Measurements from ENCODE around the gene NHLRC1.
A peak's percentile ranks its signal among the peaks of the same experiment; 100 is the strongest.
"Not testable (repeated sequence)": the region's sequence is repeated elsewhere in the genome, so short reads cannot be mapped to it uniquely, and the experiment has no call there.

The NHLRC1 gene

GRCh38 chr6:18122128-18123093 is at the start of gene NHLRC1:
NHLRC1 (minus strand) TSS chr6:18122677; CDS start chr6:18122606, 71 bp downstream.
- peak; percentile 54 for DNase-seq (ENCODE audit: low read depth, low spot score)

- DNase-seq (ENCODE audit: low read depth, low spot score), result no peak
Observed at GRCh38 chr6:18171871-18172270, 49.4 kb upstream of the NHLRC1 start.

GRCh38 chr6:18168264-18168663 is 45.8 kb upstream of the NHLRC1 start:
- no peak for DNase-seq (ENCODE audit: low read depth, low spot score)

GRCh38 chr6:18166312-18167036 is 44.0 kb upstream of the NHLRC1 start:
- DNase-seq (ENCODE audit: low read depth, low spot score), result no peak

GRCh38 chr6:18165751-18166150 is 43.3 kb upstream of the NHLRC1 start:
- no peak for DNase-seq (ENCODE audit: low read depth, low spot score)

GRCh38 chr6:18162401-18162800 is 39.9 kb upstream of the NHLRC1 start:
- DNase-seq (ENCODE audit: low read depth, low spot score), result no peak

GRCh38 chr6:18161431-18161830 is 39.0 kb upstream of the NHLRC1 start:
- DNase-seq (ENCODE audit: low read depth, low spot score), result no peak

GRCh38 chr6:18160911-18161310 is 38.4 kb upstream of the NHLRC1 start:
- DNase-seq (ENCODE audit: low read depth, low spot score), result no peak

- no peak for DNase-seq (ENCODE audit: low read depth, low spot score)
Observed at GRCh38 chr6:18155864-18156421, 33.5 kb upstream of the NHLRC1 start.

GRCh38 chr6:18155150-18155863 is 32.8 kb upstream of the NHLRC1 start, which contains the start of gene KDM1B:
KDM1B (plus strand) TSS chr6:18155422; CDS start chr6:18159896, 4,474 bp downstream.
- DNase-seq (ENCODE audit: low read depth, low spot score), result peak; percentile 91

- DNase-seq (ENCODE audit: low read depth, low spot score), result no peak
Observed at GRCh38 chr6:18154507-18155149, 32.2 kb upstream of the NHLRC1 start, which contains the start of gene TPMT. TPMT (minus strand) TSS chr6:18155077; CDS start chr6:18149127, 5,950 bp downstream.

GRCh38 chr6:18153311-18153703 is 30.8 kb upstream of the NHLRC1 start:
- DNase-seq (ENCODE audit: low read depth, low spot score), result no peak

- no peak for DNase-seq (ENCODE audit: low read depth, low spot score)
Observed at GRCh38 chr6:18151801-18152200, 29.3 kb upstream of the NHLRC1 start.

GRCh38 chr6:18151391-18151790 is 28.9 kb upstream of the NHLRC1 start:
- not testable (repeated sequence) for DNase-seq (ENCODE audit: low read depth, low spot score)

- DNase-seq (ENCODE audit: low read depth, low spot score), result no peak
Observed at GRCh38 chr6:18148304-18149025, 26.0 kb upstream of the NHLRC1 start.

GRCh38 chr6:18147616-18148015 is 25.1 kb upstream of the NHLRC1 start:
- DNase-seq (ENCODE audit: low read depth, low spot score), result no peak

- DNase-seq (ENCODE audit: low read depth, low spot score), result no peak
Observed at GRCh38 chr6:18147160-18147559, 24.7 kb upstream of the NHLRC1 start.

- no peak for DNase-seq (ENCODE audit: low read depth, low spot score)
Observed at GRCh38 chr6:18142591-18142861, 20.0 kb upstream of the NHLRC1 start.

GRCh38 chr6:18141805-18142590 is 19.5 kb upstream of the NHLRC1 start:
- no peak for DNase-seq (ENCODE audit: low read depth, low spot score)

All from smooth muscle cell of the brain vasculature (primary cell).